CD4-positive, alpha-beta T cell treated with Interleukin-21 for 1 hour (primary cell): ENCODE data around the gene CEMIP2.
A peak's percentile ranks its signal among the peaks of the same experiment; 100 is the strongest.
"Not testable (repeated sequence)": the region's sequence is repeated elsewhere in the genome, so short reads cannot be mapped to it uniquely, and the experiment has no call there.

Source experiments
- DNase-seq: peaks from one replicate; pipeline ENCODE4 v3.0.0-alpha.2; 2020

Gene CEMIP2

DNA sequence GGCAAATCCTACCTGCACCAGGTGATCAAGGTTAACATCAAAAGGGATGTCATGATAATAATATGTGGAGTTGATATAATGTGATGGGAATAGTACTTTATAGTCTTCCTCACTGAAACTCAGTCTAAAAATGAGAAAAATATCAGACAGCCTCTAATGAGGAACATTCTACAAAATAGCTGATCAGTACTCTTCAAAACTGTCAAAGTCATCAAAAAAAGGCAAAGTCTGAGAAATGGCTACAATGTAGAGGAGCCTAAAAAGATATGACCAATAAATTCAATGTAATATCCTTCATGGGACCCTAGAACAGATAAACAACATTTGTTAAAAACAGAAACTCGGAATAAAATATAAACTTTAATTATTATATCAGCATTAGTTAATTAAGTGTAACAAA is 95.7 kb downstream of the CEMIP2 start:
- DNase-seq = no peak

- DNase-seq = no peak
These were observed 97.0 kb downstream of the CEMIP2 start for GRCh38 chr9:71671289-71671688.

GRCh38 chr9:71670121-71670520 is 98.2 kb downstream of the CEMIP2 start:
- DNase-seq = no peak

DNA sequence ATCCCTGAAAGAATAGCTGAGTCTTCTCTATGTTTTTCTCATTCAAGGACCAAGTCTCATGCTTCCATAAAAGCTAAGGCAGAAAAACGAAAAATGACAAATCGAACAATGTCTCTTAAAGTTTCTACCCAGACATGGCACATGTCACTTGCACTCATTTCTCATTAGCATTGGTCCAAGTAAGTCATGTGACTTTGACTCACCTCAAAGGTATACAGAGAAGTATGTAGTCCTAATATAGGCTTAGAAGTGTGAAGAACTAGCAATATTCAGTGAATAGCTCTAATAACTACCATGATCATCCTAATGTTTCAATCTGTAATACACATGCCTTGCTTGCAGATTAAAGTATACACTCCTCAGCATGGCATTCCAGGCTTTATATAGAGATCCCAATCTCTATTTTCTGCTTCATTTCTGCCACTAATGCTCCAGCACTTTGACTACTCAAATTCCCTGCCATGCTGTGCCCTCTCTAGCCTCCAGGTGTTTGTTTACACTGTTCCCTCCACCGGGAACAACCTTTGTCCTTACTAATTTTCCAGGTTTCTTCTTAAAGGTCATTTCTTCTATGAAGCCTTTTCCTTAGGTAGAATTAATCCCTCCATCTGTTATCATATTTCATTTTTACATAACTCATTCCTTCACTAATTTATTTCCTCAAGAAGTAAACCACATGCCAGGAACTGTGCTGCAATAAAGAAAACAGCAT is 98.9 kb downstream of the CEMIP2 start:
- no peak for DNase-seq

DNA sequence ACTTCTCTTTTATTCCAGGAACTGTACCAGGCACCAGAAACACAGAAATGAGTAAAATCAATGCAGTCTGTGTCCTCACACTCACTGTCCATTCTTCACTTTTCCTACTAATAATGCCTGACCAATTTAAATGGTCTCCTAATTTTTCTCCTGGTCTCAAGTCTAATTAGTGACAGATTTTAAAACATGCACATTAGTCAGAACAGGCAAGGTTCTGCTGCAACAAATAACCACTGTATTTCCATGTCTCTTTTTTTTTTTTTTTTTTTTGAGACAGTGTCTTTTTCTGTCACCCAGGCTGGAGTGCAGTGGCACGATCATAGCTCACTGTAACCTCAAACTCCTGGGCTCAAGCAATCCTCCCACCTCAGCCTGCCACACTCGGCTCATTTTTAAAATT is 99.6 kb downstream of the CEMIP2 start:
- no peak for DNase-seq

DNA sequence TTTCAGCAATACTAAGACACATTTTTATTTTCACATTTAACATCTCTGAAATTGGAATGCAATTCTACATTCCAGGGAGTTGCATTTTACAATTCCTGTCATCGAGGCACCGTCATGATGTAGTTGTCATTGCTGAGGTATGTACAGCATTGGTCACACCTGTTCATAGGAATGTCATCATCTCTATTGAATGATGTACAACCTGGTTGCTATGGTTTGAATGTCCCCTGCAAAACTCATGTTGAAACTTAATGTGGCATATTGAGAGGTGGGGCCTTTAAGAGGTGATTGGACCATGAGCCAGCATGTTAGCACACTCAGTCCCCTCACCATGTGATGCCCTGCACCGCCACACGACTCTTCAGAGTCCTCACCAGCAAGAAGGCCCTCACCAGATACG is 103.1 kb downstream of the CEMIP2 start:
- no peak for DNase-seq

DNA sequence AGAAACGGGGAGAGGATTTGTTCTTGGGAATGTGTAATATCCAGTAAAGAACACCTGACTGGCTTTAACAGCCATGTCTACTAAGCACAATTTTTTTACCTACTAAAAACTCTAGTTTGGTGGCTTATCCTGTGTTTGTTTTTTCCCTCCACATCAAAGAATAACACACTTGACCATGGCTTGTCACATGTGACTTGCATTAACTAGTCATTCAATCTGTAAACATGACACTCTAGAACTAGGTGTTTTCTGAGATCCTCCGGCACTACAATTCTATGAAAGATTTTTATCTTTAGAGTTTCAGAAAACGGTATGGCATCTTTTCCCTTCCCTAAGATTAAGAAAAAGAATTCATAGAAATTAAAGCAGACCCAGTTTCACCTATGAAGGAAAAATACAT is 103.7 kb downstream of the CEMIP2 start:
- DNase-seq = no peak

- no peak for DNase-seq
These were observed 104.3 kb downstream of the CEMIP2 start for GRCh38 chr9:71663931-71664459.

- DNase-seq = no peak
These were observed 105.1 kb downstream of the CEMIP2 start for GRCh38 chr9:71663216-71663615.

- DNase-seq = no peak
These were observed 106.2 kb downstream of the CEMIP2 start for GRCh38 chr9:71662082-71662481.

- DNase-seq = not testable (repeated sequence)
These were observed 111.0 kb downstream of the CEMIP2 start for GRCh38 chr9:71657276-71657675.

DNA sequence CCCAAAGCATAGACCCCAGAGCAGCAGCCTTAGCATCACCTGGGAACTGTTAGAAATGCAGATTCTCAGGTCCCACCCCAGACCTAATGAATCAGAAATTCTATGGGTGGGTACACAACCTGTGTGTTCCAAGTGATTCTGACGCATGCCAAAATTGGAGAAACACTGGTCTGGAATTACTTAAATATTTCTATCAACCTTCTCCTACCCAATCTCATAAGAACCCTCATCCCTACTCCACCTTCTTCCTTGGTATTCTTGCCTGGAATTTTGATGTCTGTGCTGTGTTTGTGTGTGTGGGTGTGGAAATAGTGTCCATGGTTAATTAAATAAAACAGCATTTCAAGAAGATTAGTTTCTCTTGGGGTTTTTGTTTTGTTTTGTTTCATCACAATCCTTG is 111.8 kb downstream of the CEMIP2 start:
- no peak for DNase-seq

GRCh38 chr9:71655778-71656177 is 112.5 kb downstream of the CEMIP2 start:
- no peak for DNase-seq

- DNase-seq = no peak
These were observed 113.2 kb downstream of the CEMIP2 start for GRCh38 chr9:71655141-71655540.

- no peak for DNase-seq
These were observed 115.8 kb downstream of the CEMIP2 start for GRCh38 chr9:71652480-71652879.

DNA sequence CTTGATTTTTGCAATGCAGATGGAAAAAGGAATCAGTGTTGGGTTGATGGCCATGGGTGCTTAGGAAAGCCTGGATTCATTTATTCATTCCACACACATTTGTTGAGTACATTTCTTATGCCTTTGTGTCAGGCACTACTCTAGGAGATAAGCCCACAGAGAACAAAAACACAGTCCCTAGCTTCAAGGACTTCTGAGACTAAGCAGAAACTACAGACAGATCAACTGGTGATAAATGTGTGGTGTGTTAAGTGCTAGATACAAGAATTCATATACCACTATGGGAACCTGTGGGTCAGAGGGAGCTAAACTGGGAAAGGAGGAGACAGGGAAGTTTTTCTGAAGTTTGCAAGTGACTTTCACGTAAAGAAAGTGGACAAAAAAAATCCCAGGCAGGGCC is 119.9 kb downstream of the CEMIP2 start:
- no peak for DNase-seq

DNA sequence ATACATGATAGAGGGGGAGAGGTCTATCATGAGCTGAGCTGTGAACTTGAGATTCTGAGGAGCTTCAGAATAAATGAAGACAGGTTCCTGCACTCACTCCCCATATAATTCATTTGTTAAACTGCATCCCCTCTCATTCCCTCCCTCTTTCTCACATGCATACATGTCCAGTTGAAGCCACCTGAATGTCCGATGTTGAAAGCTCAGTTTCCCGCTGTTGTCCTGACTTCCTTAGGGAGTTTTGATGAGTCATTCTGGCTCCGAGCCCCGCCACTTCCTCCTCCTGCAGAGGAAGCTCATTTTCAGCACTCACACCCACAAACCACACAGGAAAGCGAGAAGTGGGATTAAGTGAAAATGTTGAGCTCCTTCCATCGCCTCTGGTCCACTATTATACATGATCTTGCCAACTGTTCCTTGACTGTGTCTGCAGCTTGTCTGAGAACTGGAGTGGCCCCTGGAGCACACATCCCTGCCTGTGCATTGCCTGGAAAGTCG is 121.2 kb downstream of the CEMIP2 start:
- DNase-seq = peak; percentile 42

- no peak for DNase-seq
These were observed 122.2 kb downstream of the CEMIP2 start for GRCh38 chr9:71646131-71646530.

GRCh38 chr9:71644819-71645362 is 123.4 kb downstream of the CEMIP2 start:
- DNase-seq = no peak

- DNase-seq = no peak
These were observed 125.0 kb downstream of the CEMIP2 start for GRCh38 chr9:71643330-71643729.

GRCh38 chr9:71642056-71642455 is 126.3 kb downstream of the CEMIP2 start:
- no peak for DNase-seq

DNA sequence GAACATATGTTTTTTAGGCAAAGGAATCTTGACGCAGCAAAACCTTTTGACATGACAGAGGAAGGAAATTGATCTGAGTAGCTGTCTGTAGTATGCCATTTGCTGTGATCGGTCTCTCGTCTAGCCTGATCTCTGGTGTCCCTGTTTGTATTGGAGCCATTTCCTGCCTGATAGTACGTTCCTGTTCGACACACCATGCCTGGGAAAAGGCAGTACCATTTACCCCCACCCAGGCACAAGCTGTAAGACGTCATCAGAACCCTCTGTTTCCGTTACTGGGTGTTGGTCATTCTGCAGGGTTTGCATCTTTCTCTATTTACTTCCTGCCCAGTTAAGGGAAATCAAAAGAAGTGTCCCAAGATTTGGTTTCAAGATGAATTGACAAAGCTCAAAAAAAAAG is 129.7 kb downstream of the CEMIP2 start:
- DNase-seq = peak; percentile 54

DNA sequence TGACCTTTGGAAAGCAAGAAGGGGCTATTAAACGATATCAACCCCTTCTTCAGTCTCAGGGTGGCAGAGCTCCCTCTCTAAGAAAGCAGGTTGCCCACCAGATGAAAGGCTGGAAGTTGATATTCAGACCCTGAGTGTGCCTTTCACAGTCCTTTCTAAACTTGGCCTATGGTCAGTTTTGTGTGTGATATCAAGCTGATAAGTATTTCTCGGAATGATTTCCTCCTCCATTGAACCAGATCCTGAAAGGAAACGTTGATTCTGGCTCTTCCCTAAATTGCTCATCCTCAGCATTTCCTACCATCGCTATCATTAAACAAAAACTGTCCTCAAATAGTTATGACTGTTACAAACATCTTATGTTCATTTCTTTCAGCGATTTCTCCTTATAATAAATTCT is 130.4 kb downstream of the CEMIP2 start:
- no peak for DNase-seq

DNA sequence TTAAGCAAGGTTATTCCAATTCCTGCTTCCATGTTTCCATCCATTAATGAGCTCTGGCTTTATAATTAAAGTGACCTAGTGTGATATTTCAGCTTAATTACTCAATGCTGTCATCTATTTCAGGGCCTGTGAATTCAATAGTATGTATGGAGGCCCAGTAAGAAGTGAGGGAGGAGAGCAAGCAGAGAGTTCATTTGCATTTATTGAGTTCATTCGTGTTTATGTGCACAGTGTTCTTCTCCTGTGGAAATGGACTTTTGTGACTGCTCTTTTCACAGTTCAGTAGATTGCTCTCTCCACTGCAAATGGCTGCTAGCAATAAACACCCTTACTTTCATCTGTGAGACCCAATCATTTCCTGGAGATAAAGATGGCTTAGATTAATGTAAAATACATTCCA is 130.9 kb downstream of the CEMIP2 start:
- no peak for DNase-seq
